GM23338 (cell line): ENCODE measurements around the gene OR8K3. TPM values are rescaled to one million over a fixed set of nuclear protein-coding genes. Genes with fewer than 3 reads are reported as not detected.

ENCODE experiments used
- ATAC-seq: fragments of 200-7000 bp; cut with Tn5 transposase; 3 replicates; pipeline ENCODE4 v1.9.1; 2020
- DNase-seq: peaks from one replicate; pipeline ENCODE4 v3.0.0-alpha.2; 2015; ENCODE audit warnings: low spot score
- H2AFZ ChIP-seq: fragments of 200-600 bp; sonication (generic); 2 replicates; pipeline ENCODE4 v1.8.0; 2016; ENCODE audit warnings: antibody characterized with exemption, mild to moderate bottlenecking, moderate library complexity
- H3F3A ChIP-seq: fragments of 200-600 bp; sonication (generic); replicated peaks from 2 replicates; pipeline ENCODE4 v1.8.0; 2017; ENCODE audit warnings: antibody characterized with exemption, mixed run types, low read depth
- H3K27ac ChIP-seq: fragments of 200-600 bp; sonication (generic); 2 replicates; pipeline ENCODE4 v1.6.1; 2016; ENCODE audit warnings: low read depth
- H3K27me3 ChIP-seq: fragments of 200-600 bp; sonication (generic); 2 replicates; pipeline ENCODE4 v1.8.0; 2016; ENCODE audit warnings: mild to moderate bottlenecking, mixed run types, moderate library complexity; ENCODE audit not compliant: insufficient read depth
- H3K36me3 ChIP-seq: fragments of 200-600 bp; sonication (generic); 2 replicates; pipeline ENCODE4 v1.8.0; 2016; ENCODE audit warnings: mild to moderate bottlenecking; ENCODE audit not compliant: insufficient read depth
- H3K4me1 ChIP-seq: fragments of 200-600 bp; sonication (generic); 2 replicates; pipeline ENCODE4 v1.8.0; 2016; ENCODE audit warnings: mild to moderate bottlenecking, moderate library complexity; ENCODE audit not compliant: insufficient read depth
- H3K4me2 ChIP-seq: fragments of 200-600 bp; sonication (generic); 2 replicates; pipeline ENCODE4 v1.7.1; 2017; ENCODE audit warnings: mixed run types
- H3K4me3 ChIP-seq: fragments of 200-600 bp; sonication (generic); 2 replicates; pipeline ENCODE4 v1.6.1; 2016; ENCODE audit warnings: mixed run types
- H3K79me2 ChIP-seq: fragments of 200-600 bp; sonication (generic); replicated peaks from 2 replicates; pipeline ENCODE4 v1.8.0; 2017; ENCODE audit warnings: mild to moderate bottlenecking; ENCODE audit not compliant: insufficient read depth
- H3K9me2 ChIP-seq: fragments of 200-600 bp; sonication (generic); 2 replicates; pipeline ENCODE4 v1.8.0; 2017; ENCODE audit not compliant: insufficient read depth
- H4K20me1 ChIP-seq: fragments of 200-600 bp; sonication (generic); replicated peaks from 2 replicates; pipeline ENCODE4 v1.8.0; 2017; ENCODE audit warnings: mild to moderate bottlenecking; ENCODE audit not compliant: insufficient read depth
- H3K27ac Mint-ChIP-seq: 2 replicates; pipeline ENCODE4 v1.8.0; 2020; ENCODE audit warnings: inconsistent platforms, mild to moderate bottlenecking, moderate library complexity, mixed read lengths
- H3K27me3 Mint-ChIP-seq: 3 replicates; pipeline ENCODE4 v1.8.0; 2022; ENCODE audit warnings: low read depth, mild to moderate bottlenecking, moderate library complexity, mixed read lengths, inconsistent platforms; ENCODE audit not compliant: insufficient read depth, poor library complexity
- H3K36me3 Mint-ChIP-seq: 3 replicates; pipeline ENCODE4 v1.8.0; 2021; ENCODE audit warnings: low read depth, mild to moderate bottlenecking, inconsistent platforms, moderate library complexity, mixed read lengths
- H3K4me1 Mint-ChIP-seq: 3 replicates; pipeline ENCODE4 v1.8.0; 2020; ENCODE audit warnings: mild to moderate bottlenecking, inconsistent platforms, mixed read lengths
- H3K4me3 Mint-ChIP-seq: 3 replicates; pipeline ENCODE4 v1.8.0; 2021; ENCODE audit warnings: moderate library complexity, mild to moderate bottlenecking, inconsistent platforms, mixed read lengths
- H3K9me3 Mint-ChIP-seq: 3 replicates; pipeline ENCODE4 v1.8.0; 2020; ENCODE audit warnings: moderate library complexity, mild to moderate bottlenecking, inconsistent platforms, mixed read lengths
- CREB1 ChIP-seq: fragments of 250-450 bp; sonication (Bioruptor Pico); IDR thresholded peaks from 2 replicates; pipeline ENCODE4 v1.5.0; 2020; ENCODE audit warnings: low read depth, mild to moderate bottlenecking, moderate library complexity
- EZH2 ChIP-seq: fragments of 200-600 bp; sonication (generic); IDR thresholded peaks from one replicate; pipeline ENCODE4 v1.8.0; 2017; ENCODE audit warnings: antibody characterized with exemption, mild to moderate bottlenecking, low read depth; ENCODE audit not compliant: unreplicated experiment
- EZH2phosphoT487 ChIP-seq: fragments of 200-600 bp; sonication (generic); IDR thresholded peaks from one replicate; pipeline ENCODE4 v1.8.1; 2018; ENCODE audit warnings: antibody characterized with exemption; ENCODE audit not compliant: unreplicated experiment
- JUNB ChIP-seq: IDR thresholded peaks from one replicate; pipeline ENCODE4 v1.6.1; 2016; ENCODE audit warnings: antibody characterized with exemption; ENCODE audit not compliant: unreplicated experiment
- NANOG ChIP-seq: IDR thresholded peaks from 2 replicates; pipeline ENCODE4 v1.6.1; 2016; ENCODE audit warnings: antibody characterized with exemption, borderline replicate concordance
- POLR2AphosphoS5 ChIP-seq: IDR thresholded peaks from 2 replicates; pipeline ENCODE4 v1.6.1; 2016; ENCODE audit warnings: antibody characterized with exemption, low read depth
- STAT1 ChIP-seq: IDR thresholded peaks from one replicate; pipeline ENCODE4 v1.6.1; 2016; ENCODE audit warnings: antibody characterized with exemption; ENCODE audit not compliant: unreplicated experiment
- ZNF114 ChIP-seq: fragments of 250-450 bp; sonication (Bioruptor Pico); IDR thresholded peaks from 2 replicates; pipeline ENCODE4 v1.5.0; 2020; ENCODE audit warnings: mild to moderate bottlenecking, moderate library complexity
- ZNF331 ChIP-seq: fragments of 250-450 bp; sonication (Bioruptor Pico); IDR thresholded peaks from 2 replicates; pipeline ENCODE4 v1.5.0; 2020; ENCODE audit warnings: low read depth, mild to moderate bottlenecking, moderate library complexity
- polyA plus RNA-seq: library from polyadenylated mRNA; unstranded; fragments of >200 nt; fragmentation: Nextera tagmentation; extraction: Ambion mirVana; gene quantifications from 2 replicates; pipeline ENCODE4 v1.2.1, GENCODE V29; 2016
- total RNA-seq: library from RNA; depleted of rRNA; stranded (reverse); fragments of >200 nt; shearing (Covaris generic); gene quantifications from 2 replicates; pipeline ENCODE4 v1.2.3, GENCODE V29; 2014
- TF ChIP-seq, protein P1 (sequence below), 2 experiments: fragments of 200-600 bp in 1 of 2; sonication (generic) in 1 of 2; conservative IDR thresholded peaks; 2 replicates each; pipeline versions ENCODE4 v1.5.1 to v1.6.1; 2016 to 2017; ENCODE audit warnings: antibody characterized with exemption in 2 of 2, low read depth in 2 of 2, mild to moderate bottlenecking in 2 of 2, moderate library complexity in 1 of 2
- TF ChIP-seq, protein P2 (sequence below): IDR thresholded peaks from one replicate; pipeline ENCODE4 v1.6.1; 2018; ENCODE audit warnings: antibody characterized with exemption; ENCODE audit not compliant: unreplicated experiment
- TF ChIP-seq, protein P3 (sequence below): fragments of 250-450 bp; sonication (Bioruptor Pico); IDR thresholded peaks from 2 replicates; pipeline ENCODE4 v1.5.0; 2020; ENCODE audit warnings: mild to moderate bottlenecking, moderate library complexity
- TF ChIP-seq, protein P4 (sequence below): IDR thresholded peaks from 2 replicates; pipeline ENCODE4 v1.6.1; 2016; ENCODE audit warnings: antibody characterized with exemption

OR8K3 gene
- total and polyA plus RNA-seq, 2 experiments from 2014 or later: not detected

DNA sequence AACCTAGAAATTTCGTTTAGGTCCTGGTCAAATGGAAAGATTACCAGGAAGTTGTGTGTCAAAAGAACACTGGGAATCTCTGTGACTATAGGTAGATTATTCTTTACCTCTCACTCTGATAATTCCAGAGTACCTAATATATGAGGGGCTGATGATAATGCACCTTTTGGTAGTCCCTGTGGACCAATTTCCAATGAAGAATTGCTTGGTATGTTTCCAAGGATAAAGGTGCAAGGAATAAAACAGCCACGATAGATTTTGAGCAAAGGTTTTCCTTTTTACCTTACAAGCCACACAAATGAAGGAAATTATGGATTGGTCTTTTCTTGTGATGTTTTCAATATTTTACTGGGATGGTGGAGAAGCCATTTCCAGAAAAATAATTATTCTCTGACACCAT is 22.8 kb upstream of the OR8K3 start, which contains the start of gene OR8H1:
OR8H1 (minus strand) TSS at position 101 of the 400 bp plus-strand sequence. CDS start 1,192 bp downstream, outside the sequence.
- TF ChIP-seq EZH2: no peak
- TF ChIP-seq, protein P1, sequence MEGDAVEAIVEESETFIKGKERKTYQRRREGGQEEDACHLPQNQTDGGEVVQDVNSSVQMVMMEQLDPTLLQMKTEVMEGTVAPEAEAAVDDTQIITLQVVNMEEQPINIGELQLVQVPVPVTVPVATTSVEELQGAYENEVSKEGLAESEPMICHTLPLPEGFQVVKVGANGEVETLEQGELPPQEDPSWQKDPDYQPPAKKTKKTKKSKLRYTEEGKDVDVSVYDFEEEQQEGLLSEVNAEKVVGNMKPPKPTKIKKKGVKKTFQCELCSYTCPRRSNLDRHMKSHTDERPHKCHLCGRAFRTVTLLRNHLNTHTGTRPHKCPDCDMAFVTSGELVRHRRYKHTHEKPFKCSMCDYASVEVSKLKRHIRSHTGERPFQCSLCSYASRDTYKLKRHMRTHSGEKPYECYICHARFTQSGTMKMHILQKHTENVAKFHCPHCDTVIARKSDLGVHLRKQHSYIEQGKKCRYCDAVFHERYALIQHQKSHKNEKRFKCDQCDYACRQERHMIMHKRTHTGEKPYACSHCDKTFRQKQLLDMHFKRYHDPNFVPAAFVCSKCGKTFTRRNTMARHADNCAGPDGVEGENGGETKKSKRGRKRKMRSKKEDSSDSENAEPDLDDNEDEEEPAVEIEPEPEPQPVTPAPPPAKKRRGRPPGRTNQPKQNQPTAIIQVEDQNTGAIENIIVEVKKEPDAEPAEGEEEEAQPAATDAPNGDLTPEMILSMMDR (conservative IDR thresholded peaks at IDR 0.05; ENCODE audit: low read depth in 2 of 2): no peak
- TF ChIP-seq POLR2AphosphoS5: no peak
- no peak for TF ChIP-seq JUNB
- TF ChIP-seq, protein P2, sequence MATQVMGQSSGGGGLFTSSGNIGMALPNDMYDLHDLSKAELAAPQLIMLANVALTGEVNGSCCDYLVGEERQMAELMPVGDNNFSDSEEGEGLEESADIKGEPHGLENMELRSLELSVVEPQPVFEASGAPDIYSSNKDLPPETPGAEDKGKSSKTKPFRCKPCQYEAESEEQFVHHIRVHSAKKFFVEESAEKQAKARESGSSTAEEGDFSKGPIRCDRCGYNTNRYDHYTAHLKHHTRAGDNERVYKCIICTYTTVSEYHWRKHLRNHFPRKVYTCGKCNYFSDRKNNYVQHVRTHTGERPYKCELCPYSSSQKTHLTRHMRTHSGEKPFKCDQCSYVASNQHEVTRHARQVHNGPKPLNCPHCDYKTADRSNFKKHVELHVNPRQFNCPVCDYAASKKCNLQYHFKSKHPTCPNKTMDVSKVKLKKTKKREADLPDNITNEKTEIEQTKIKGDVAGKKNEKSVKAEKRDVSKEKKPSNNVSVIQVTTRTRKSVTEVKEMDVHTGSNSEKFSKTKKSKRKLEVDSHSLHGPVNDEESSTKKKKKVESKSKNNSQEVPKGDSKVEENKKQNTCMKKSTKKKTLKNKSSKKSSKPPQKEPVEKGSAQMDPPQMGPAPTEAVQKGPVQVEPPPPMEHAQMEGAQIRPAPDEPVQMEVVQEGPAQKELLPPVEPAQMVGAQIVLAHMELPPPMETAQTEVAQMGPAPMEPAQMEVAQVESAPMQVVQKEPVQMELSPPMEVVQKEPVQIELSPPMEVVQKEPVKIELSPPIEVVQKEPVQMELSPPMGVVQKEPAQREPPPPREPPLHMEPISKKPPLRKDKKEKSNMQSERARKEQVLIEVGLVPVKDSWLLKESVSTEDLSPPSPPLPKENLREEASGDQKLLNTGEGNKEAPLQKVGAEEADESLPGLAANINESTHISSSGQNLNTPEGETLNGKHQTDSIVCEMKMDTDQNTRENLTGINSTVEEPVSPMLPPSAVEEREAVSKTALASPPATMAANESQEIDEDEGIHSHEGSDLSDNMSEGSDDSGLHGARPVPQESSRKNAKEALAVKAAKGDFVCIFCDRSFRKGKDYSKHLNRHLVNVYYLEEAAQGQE: no peak
- TF ChIP-seq ZNF331 (CRISPR knock-in tag): no peak
- no peak for TF ChIP-seq STAT1
- TF ChIP-seq, protein P3, sequence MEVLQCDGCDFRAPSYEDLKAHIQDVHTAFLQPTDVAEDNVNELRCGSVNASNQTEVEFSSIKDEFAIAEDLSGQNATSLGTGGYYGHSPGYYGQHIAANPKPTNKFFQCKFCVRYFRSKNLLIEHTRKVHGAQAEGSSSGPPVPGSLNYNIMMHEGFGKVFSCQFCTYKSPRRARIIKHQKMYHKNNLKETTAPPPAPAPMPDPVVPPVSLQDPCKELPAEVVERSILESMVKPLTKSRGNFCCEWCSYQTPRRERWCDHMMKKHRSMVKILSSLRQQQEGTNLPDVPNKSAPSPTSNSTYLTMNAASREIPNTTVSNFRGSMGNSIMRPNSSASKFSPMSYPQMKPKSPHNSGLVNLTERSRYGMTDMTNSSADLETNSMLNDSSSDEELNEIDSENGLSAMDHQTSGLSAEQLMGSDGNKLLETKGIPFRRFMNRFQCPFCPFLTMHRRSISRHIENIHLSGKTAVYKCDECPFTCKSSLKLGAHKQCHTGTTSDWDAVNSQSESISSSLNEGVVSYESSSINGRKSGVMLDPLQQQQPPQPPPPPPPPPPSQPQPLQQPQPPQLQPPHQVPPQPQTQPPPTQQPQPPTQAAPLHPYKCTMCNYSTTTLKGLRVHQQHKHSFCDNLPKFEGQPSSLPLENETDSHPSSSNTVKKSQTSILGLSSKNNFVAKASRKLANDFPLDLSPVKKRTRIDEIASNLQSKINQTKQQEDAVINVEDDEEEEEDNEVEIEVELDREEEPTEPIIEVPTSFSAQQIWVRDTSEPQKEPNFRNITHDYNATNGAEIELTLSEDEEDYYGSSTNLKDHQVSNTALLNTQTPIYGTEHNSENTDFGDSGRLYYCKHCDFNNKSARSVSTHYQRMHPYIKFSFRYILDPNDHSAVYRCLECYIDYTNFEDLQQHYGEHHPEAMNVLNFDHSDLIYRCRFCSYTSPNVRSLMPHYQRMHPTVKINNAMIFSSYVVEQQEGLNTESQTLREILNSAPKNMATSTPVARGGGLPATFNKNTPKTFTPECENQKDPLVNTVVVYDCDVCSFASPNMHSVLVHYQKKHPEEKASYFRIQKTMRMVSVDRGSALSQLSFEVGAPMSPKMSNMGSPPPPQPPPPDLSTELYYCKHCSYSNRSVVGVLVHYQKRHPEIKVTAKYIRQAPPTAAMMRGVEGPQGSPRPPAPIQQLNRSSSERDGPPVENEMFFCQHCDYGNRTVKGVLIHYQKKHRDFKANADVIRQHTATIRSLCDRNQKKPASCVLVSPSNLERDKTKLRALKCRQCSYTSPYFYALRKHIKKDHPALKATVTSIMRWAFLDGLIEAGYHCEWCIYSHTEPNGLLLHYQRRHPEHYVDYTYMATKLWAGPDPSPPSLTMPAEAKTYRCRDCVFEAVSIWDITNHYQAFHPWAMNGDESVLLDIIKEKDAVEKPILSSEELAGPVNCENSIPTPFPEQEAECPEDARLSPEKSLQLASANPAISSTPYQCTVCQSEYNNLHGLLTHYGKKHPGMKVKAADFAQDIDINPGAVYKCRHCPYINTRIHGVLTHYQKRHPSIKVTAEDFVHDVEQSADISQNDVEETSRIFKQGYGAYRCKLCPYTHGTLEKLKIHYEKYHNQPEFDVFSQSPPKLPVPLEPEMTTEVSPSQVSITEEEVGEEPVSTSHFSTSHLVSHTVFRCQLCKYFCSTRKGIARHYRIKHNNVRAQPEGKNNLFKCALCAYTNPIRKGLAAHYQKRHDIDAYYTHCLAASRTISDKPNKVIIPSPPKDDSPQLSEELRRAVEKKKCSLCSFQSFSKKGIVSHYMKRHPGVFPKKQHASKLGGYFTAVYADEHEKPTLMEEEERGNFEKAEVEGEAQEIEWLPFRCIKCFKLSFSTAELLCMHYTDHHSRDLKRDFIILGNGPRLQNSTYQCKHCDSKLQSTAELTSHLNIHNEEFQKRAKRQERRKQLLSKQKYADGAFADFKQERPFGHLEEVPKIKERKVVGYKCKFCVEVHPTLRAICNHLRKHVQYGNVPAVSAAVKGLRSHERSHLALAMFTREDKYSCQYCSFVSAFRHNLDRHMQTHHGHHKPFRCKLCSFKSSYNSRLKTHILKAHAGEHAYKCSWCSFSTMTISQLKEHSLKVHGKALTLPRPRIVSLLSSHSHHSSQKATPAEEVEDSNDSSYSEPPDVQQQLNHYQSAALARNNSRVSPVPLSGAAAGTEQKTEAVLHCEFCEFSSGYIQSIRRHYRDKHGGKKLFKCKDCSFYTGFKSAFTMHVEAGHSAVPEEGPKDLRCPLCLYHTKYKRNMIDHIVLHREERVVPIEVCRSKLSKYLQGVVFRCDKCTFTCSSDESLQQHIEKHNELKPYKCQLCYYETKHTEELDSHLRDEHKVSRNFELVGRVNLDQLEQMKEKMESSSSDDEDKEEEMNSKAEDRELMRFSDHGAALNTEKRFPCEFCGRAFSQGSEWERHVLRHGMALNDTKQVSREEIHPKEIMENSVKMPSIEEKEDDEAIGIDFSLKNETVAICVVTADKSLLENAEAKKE (CRISPR knock-in tag): no peak
- no peak for TF ChIP-seq EZH2phosphoT487
- TF ChIP-seq, protein P4, sequence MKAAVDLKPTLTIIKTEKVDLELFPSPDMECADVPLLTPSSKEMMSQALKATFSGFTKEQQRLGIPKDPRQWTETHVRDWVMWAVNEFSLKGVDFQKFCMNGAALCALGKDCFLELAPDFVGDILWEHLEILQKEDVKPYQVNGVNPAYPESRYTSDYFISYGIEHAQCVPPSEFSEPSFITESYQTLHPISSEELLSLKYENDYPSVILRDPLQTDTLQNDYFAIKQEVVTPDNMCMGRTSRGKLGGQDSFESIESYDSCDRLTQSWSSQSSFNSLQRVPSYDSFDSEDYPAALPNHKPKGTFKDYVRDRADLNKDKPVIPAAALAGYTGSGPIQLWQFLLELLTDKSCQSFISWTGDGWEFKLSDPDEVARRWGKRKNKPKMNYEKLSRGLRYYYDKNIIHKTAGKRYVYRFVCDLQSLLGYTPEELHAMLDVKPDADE: no peak
- no peak for TF ChIP-seq CREB1 (CRISPR knock-in tag)
- no peak for TF ChIP-seq ZNF114 (CRISPR knock-in tag)
- TF ChIP-seq NANOG: no peak
- ATAC-seq: no peak
- no peaks in the 10 kb centered on the region for H3K79me2 ChIP-seq

More for the DNA sequence above, 22.8 kb upstream of the OR8K3 start, which contains the start of gene OR8H1:
- no peak within 1 kb of the TSS for H3K4me3 ChIP-seq
- no peaks in the 10 kb centered on the region for H3K27me3 Mint-ChIP-seq
- H4K20me1 ChIP-seq: no peaks in the 10 kb centered on the region
- no peak for DNase-seq
- H3F3A ChIP-seq: no peaks in the 10 kb centered on the region
- H3K27ac Mint-ChIP-seq: no peak within 1 kb of the TSS
- peaks cover 13% of the 10 kb centered on the region; the same call in 2 of the 3 replicates for H3K4me1 Mint-ChIP-seq
- H3K27me3 ChIP-seq: no peaks in the 10 kb centered on the region
- no peaks in the 10 kb centered on the region for H3K36me3 Mint-ChIP-seq
- H3K27ac ChIP-seq: no peak within 1 kb of the TSS
- no peak within 1 kb of the TSS for H3K4me2 ChIP-seq
- no peaks in the 10 kb centered on the region for H3K9me3 Mint-ChIP-seq
- H3K36me3 ChIP-seq: no peaks in the 10 kb centered on the region
- no peaks in the 10 kb centered on the region for H3K9me2 ChIP-seq
- H2AFZ ChIP-seq: no peak within 1 kb of the TSS
- H3K4me3 Mint-ChIP-seq: no peak within 1 kb of the TSS
- H3K4me1 ChIP-seq: peaks cover 22% of the 10 kb centered on the region; the same call in 1 of the 2 replicates
